AG04450 (cell line): ENCODE results near the gene DYNLT2B. TPM values are rescaled to one million over a fixed set of nuclear protein-coding genes. Genes with fewer than 3 reads are reported as not detected.
"Not testable (repeated sequence)": the region's sequence is repeated elsewhere in the genome, so short reads cannot be mapped to it uniquely, and the experiment has no call there.

Source experiments
- CTCF ChIA-PET: fragments of 300-600, 350-600 bp; formaldehyde crosslinking; extraction: SDS; loops from one replicate; lab custom pipeline; 2022; ENCODE audit warnings: antibody characterized with exemption, inconsistent platforms; lab: Charles Lee
- POLR2A ChIA-PET: fragments of 350-600 bp; formaldehyde crosslinking; extraction: SDS; loops from one replicate; lab custom pipeline; 2021; ENCODE audit warnings: antibody characterized with exemption, inconsistent platforms; lab: Yijun Ruan, JAX
- DNase-seq: peaks from one replicate; pipeline ENCODE4 v3.0.0-alpha.2; 2011; ENCODE audit warnings: low read depth, low spot score
- H3K27ac ChIP-seq: one replicate; pipeline ENCODE4 v1.5.1; 2012; ENCODE audit warnings: low read depth, low read length, control low read depth
- H3K27me3 ChIP-seq: one replicate; pipeline ENCODE4 v1.6.0; 2012; ENCODE audit warnings: low read length; ENCODE audit not compliant: control insufficient read depth, insufficient read depth
- H3K4me3 ChIP-seq: 2 replicates; pipeline ENCODE4 v1.5.1; 2011; ENCODE audit warnings: mild to moderate bottlenecking, low read depth, low read length, control low read depth
- H3K9me3 ChIP-seq: 2 replicates; pipeline ENCODE4 v1.5.1; 2012; ENCODE audit warnings: low read length; ENCODE audit not compliant: control insufficient read depth, insufficient read depth
- polyA plus RNA-seq: library from polyadenylated mRNA; depleted of rRNA; stranded (reverse); fragments of >200 nt; gene quantifications from 2 replicates; pipeline ENCODE4 v1.2.3, GENCODE V29; 2011
- TF ChIP-seq, protein P1 (sequence below): IDR thresholded peaks from 2 replicates; pipeline ENCODE4 v1.5.1; 2011; ENCODE audit warnings: low read depth, low read length, control low read depth, inconsistent platforms

DYNLT2B gene
- polyA plus RNA-seq, 1 experiment: 9.8 TPM

DNA sequence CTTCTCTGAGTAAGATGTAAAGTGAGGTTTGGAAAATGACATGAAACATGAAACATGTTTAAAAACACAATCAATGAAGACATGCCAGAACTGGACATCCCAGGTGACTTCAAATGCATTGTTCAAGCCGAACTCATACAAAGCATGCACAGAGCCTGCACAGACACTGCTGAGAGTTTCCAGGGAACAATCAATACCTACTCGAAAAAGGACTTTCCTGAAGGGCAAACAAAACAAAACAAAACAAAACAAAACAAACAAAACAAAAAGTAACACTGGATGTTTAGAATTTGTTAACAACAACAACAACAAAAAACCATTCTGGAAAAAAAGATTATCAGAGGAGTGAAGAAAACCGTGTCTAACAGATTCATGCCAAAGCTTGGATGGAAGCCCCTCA is 30.7 kb upstream of the DYNLT2B start:
- ChIA-PET CTCF (no interaction called here), POLR2A (no interaction called here)
- Histone ChIP-seq H3K27me3 (no peaks in the 10 kb centered on the region), H3K4me3 (no peak overlapping the region), H3K27ac (no peak overlapping the region), H3K9me3 (no peaks in the 10 kb centered on the region)
- TF ChIP-seq, protein P1, sequence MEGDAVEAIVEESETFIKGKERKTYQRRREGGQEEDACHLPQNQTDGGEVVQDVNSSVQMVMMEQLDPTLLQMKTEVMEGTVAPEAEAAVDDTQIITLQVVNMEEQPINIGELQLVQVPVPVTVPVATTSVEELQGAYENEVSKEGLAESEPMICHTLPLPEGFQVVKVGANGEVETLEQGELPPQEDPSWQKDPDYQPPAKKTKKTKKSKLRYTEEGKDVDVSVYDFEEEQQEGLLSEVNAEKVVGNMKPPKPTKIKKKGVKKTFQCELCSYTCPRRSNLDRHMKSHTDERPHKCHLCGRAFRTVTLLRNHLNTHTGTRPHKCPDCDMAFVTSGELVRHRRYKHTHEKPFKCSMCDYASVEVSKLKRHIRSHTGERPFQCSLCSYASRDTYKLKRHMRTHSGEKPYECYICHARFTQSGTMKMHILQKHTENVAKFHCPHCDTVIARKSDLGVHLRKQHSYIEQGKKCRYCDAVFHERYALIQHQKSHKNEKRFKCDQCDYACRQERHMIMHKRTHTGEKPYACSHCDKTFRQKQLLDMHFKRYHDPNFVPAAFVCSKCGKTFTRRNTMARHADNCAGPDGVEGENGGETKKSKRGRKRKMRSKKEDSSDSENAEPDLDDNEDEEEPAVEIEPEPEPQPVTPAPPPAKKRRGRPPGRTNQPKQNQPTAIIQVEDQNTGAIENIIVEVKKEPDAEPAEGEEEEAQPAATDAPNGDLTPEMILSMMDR: no peak
- DNase-seq: no peak

DNA sequence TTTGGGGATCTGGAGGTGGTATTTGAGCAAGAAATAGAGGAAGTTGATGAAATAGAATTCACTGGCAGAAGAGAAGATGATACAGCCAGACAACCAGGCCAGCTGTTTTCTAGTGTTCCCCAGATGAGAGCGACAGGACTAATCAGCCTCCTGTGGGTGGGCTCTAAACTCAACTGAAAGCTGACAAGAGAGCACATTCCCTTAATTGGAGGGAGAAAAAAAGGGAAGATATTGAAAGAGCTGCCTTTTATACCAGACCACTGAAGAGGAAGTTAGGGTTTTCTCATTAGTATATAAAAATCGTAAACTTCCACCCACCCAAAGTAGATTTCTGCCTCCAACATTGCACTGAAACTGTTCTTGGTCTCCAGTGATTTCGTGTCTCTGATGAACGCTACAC is 26.6 kb upstream of the DYNLT2B start:
- POLR2A ChIA-PET: no interaction called here
- no peak overlapping the region for H3K4me3 ChIP-seq
- TF ChIP-seq, protein P1: no peak
- no peak for DNase-seq
- peaks cover 4% of the 10 kb centered on the region for H3K9me3 ChIP-seq
- H3K27ac ChIP-seq: no peak overlapping the region
- H3K27me3 ChIP-seq: no peaks in the 10 kb centered on the region
- CTCF ChIA-PET: no interaction called here

DNA sequence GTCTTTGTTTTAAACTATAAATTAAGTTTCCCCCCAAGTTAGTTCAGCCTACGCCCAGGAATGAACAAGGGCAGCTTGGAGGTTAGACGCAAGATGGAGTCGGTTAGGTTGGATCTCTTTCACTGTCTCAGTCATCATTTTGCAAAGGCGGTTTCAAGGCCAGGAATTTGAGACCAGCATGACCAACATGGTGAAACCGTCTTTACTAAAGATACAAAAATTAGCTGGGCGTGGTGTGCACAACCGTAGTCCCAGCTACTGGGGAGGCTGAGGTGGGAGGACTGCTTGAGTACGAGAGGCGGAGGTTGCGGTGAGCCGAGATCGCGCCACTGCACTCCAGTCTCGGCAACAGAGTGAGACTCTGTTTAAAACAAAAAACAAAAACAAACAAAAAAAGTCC is 25.9 kb upstream of the DYNLT2B start:
- H3K4me3 ChIP-seq, DNase-seq, POLR2A ChIA-PET, CTCF ChIA-PET, H3K9me3 ChIP-seq, H3K27ac ChIP-seq, H3K27me3 ChIP-seq: not testable (repeated sequence)

DNA sequence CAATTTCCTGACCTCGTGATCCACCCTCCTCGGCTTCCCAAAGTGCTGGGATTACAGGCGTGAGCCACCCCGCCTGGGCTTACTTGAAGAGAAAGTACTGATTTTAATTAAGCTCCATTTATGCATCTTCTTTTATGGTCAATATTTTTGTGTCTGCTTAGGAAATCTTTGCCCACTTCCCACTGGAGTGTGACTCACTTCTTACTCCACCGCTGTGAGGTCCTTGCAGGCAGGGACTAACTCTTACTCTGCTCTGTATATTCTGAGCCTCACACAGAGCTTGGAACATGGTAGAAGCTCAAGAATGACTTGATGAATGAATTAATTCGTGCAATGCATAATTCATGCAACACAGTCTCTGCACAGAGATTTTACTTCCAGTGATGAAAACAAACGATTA is 23.1 kb upstream of the DYNLT2B start:
- TF ChIP-seq, protein P1: no peak
- no peak for DNase-seq
- no peak overlapping the region for H3K27ac ChIP-seq
- H3K4me3 ChIP-seq: no peak overlapping the region
- no peaks in the 10 kb centered on the region for H3K27me3 ChIP-seq
- POLR2A ChIA-PET: interaction anchor here (0.7 kb wide), 1 partner anchor 24 kb away, joined by 4 read pairs; no protein-coding TSS in a partner anchor
- H3K9me3 ChIP-seq: peaks cover 6% of the 10 kb centered on the region
- CTCF ChIA-PET: interaction anchor here (0.6 to 0.9 kb wide), 2 partner anchors 18 to 100 kb away, joined by 3 to 5 read pairs; no protein-coding TSS in a partner anchor

DNA sequence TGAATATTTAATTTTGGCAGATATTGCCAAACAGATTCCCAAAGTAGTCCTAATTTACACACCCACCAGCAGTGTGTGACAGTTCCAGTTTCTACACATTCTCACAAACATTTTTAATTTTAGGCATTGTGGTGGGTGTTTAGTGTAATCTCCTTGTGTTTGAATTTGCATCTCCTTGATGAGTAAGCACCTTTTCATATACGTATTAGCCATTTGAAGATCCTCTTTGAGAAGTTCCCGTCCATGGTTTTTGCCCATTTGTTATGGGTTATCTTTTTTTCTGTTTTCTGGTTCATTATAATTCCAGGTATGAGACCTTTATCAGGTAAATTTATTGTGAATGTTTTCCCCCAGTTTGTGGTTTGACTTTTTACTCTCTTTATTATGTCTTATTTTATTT is 22.4 kb upstream of the DYNLT2B start:
- CTCF ChIA-PET: interaction anchor here (0.9 kb wide), 1 partner anchor 17 kb away, joined by 3 read pairs; no protein-coding TSS in a partner anchor
- POLR2A ChIA-PET: no interaction called here
- DNase-seq: no peak
- Histone ChIP-seq H3K27me3 (no peaks in the 10 kb centered on the region), H3K9me3 (peaks cover 6% of the 10 kb centered on the region), H3K4me3 (no peak overlapping the region), H3K27ac (no peak overlapping the region)
- TF ChIP-seq, protein P1: no peak
